GM19240 (cell line): Measurements from ENCODE around the gene COL24A1.
"Not testable (repeated sequence)": the region's sequence is repeated elsewhere in the genome, so short reads cannot be mapped to it uniquely, and the experiment has no call there.

Source experiments
- DNase-seq: peaks from one replicate; pipeline ENCODE4 v3.0.0; 2011; ENCODE audit warnings: low spot score; ENCODE audit not compliant: insufficient read length

Gene COL24A1

GRCh38 chr1:85894651-85895050, 261.9 kb downstream of the COL24A1 start:
- no peak for DNase-seq

GRCh38 chr1:85892366-85892765, 264.2 kb downstream of the COL24A1 start:
- DNase-seq = no peak

GRCh38 chr1:85889870-85890269, 266.7 kb downstream of the COL24A1 start:
- no peak for DNase-seq

- no peak for DNase-seq
Observed at GRCh38 chr1:85888921-85889320, 267.7 kb downstream of the COL24A1 start.

GRCh38 chr1:85884372-85885035, 272.1 kb downstream of the COL24A1 start:
- no peak for DNase-seq

- DNase-seq = no peak
Observed at GRCh38 chr1:85867189-85867588, 289.4 kb downstream of the COL24A1 start.

- DNase-seq = no peak
Observed at GRCh38 chr1:85865213-85865612, 291.4 kb downstream of the COL24A1 start.

- DNase-seq = no peak
Observed at GRCh38 chr1:85864727-85865126, 291.8 kb downstream of the COL24A1 start.

- DNase-seq = not testable (repeated sequence)
Observed at GRCh38 chr1:85863639-85864038, 292.9 kb downstream of the COL24A1 start.

- no peak for DNase-seq
Observed at GRCh38 chr1:85862456-85862855, 294.1 kb downstream of the COL24A1 start.

- no peak for DNase-seq
Observed at GRCh38 chr1:85857991-85858390, 298.6 kb downstream of the COL24A1 start.

GRCh38 chr1:85850238-85850637, 306.3 kb downstream of the COL24A1 start:
- DNase-seq = no peak

GRCh38 chr1:85849660-85850059, 306.9 kb downstream of the COL24A1 start:
- no peak for DNase-seq

GRCh38 chr1:85847356-85847755, 309.2 kb downstream of the COL24A1 start:
- no peak for DNase-seq

- DNase-seq = no peak
Observed at GRCh38 chr1:85846706-85847105, 309.9 kb downstream of the COL24A1 start.

GRCh38 chr1:85839459-85839858, 317.1 kb downstream of the COL24A1 start:
- no peak for DNase-seq

- DNase-seq = no peak
Observed at GRCh38 chr1:85838238-85838637, 318.3 kb downstream of the COL24A1 start.

GRCh38 chr1:85836736-85837135, 319.8 kb downstream of the COL24A1 start:
- no peak for DNase-seq

GRCh38 chr1:85833165-85833564, 323.4 kb downstream of the COL24A1 start:
- DNase-seq = not testable (repeated sequence)

GRCh38 chr1:85830837-85831236, 325.7 kb downstream of the COL24A1 start:
- DNase-seq = no peak

- DNase-seq = no peak
Observed at GRCh38 chr1:85824066-85824840, 332.3 kb downstream of the COL24A1 start.

GRCh38 chr1:85822696-85823095, 333.9 kb downstream of the COL24A1 start:
- DNase-seq = no peak

- no peak for DNase-seq
Observed at GRCh38 chr1:85818371-85818770, 338.2 kb downstream of the COL24A1 start.
